H9 (cell line): ENCODE data around the gene SLC24A4. TPM values are rescaled to one million over a fixed set of nuclear protein-coding genes. Genes with fewer than 3 reads are reported as not detected.

Experiments used
- DNase-seq: peaks from one replicate; pipeline ENCODE4 v3.0.0-alpha.2; 2017
- H2AFZ ChIP-seq: one replicate; pipeline ENCODE4 v1.6.1; 2013; ENCODE audit warnings: mild to moderate bottlenecking, low read length, control low read depth, moderate library complexity
- H2AK5ac ChIP-seq: 2 replicates; pipeline ENCODE4 v1.6.1; 2013; ENCODE audit warnings: low read length, control low read depth, mixed read lengths; ENCODE audit not compliant: insufficient read length
- H2BK120ac ChIP-seq: one replicate; pipeline ENCODE4 v1.6.1; 2013; ENCODE audit warnings: low read depth, mild to moderate bottlenecking, low read length, control low read depth, inconsistent platforms; ENCODE audit not compliant: poor library complexity, severe bottlenecking
- H2BK12ac ChIP-seq: 2 replicates; pipeline ENCODE4 v1.6.1; 2013; ENCODE audit warnings: low read length, control low read depth, mixed read lengths, low read depth; ENCODE audit not compliant: insufficient read length
- H2BK15ac ChIP-seq: 2 replicates; pipeline ENCODE4 v1.6.1; 2013; ENCODE audit warnings: low read depth, low read length, control low read depth
- H2BK20ac ChIP-seq: one replicate; pipeline ENCODE4 v1.6.1; 2013; ENCODE audit warnings: low read depth, mild to moderate bottlenecking, low read length, control low read depth, inconsistent platforms; ENCODE audit not compliant: poor library complexity, severe bottlenecking
- H2BK5ac ChIP-seq: 2 replicates; pipeline ENCODE4 v1.6.1; 2013; ENCODE audit warnings: low read length, control low read depth, mixed read lengths; ENCODE audit not compliant: insufficient read length
- H3K14ac ChIP-seq: 2 replicates; pipeline ENCODE4 v1.6.1; 2013; ENCODE audit warnings: low read length, control low read depth; ENCODE audit not compliant: insufficient read depth
- H3K18ac ChIP-seq: 2 replicates; pipeline ENCODE4 v1.6.1; 2013; ENCODE audit warnings: low read depth, mild to moderate bottlenecking, mixed read lengths, low read length, control low read depth; ENCODE audit not compliant: insufficient read length
- H3K23ac ChIP-seq: 2 replicates; pipeline ENCODE4 v1.6.1; 2013; ENCODE audit warnings: low read length, control low read depth, mixed read lengths, low read depth; ENCODE audit not compliant: insufficient read length
- H3K23me2 ChIP-seq: 2 replicates; pipeline ENCODE4 v1.6.1; 2013; ENCODE audit warnings: low read depth, mild to moderate bottlenecking, mixed read lengths, low read length, control low read depth; ENCODE audit not compliant: insufficient read length, poor library complexity, severe bottlenecking
- H3K27ac ChIP-seq: 2 replicates; pipeline ENCODE4 v1.5.1; 2013; ENCODE audit warnings: low read length, control low read depth, mixed read lengths, low read depth; ENCODE audit not compliant: insufficient read length
- H3K27me3 ChIP-seq: 2 replicates; pipeline ENCODE4 v1.6.1; 2013; ENCODE audit warnings: low read length, control low read depth, inconsistent platforms; ENCODE audit not compliant: insufficient read depth
- H3K4ac ChIP-seq: 2 replicates; pipeline ENCODE4 v1.6.1; 2013; ENCODE audit warnings: low read depth, mild to moderate bottlenecking, control low read depth, inconsistent platforms, low read length, moderate library complexity
- H3K4me1 ChIP-seq: 2 replicates; pipeline ENCODE4 v1.6.1; 2013; ENCODE audit warnings: low read length, control low read depth, inconsistent platforms; ENCODE audit not compliant: insufficient read depth
- H3K4me2 ChIP-seq: 2 replicates; pipeline ENCODE4 v1.6.1; 2013; ENCODE audit warnings: low read length, control low read depth, mixed read lengths; ENCODE audit not compliant: insufficient read length, insufficient read depth
- H3K56ac ChIP-seq: 2 replicates; pipeline ENCODE4 v1.6.1; 2013; ENCODE audit warnings: low read depth, mild to moderate bottlenecking, mixed read lengths, low read length, control low read depth; ENCODE audit not compliant: insufficient read length
- H3K79me1 ChIP-seq: 2 replicates; pipeline ENCODE4 v1.6.1; 2013; ENCODE audit warnings: low read depth, mild to moderate bottlenecking, moderate library complexity, low read length, control low read depth, inconsistent platforms; ENCODE audit not compliant: insufficient read depth, poor library complexity, severe bottlenecking
- H3K79me2 ChIP-seq: 2 replicates; pipeline ENCODE4 v1.6.1; 2013; ENCODE audit warnings: low read length, control low read depth, inconsistent platforms; ENCODE audit not compliant: insufficient read depth
- H3K9ac ChIP-seq: 2 replicates; pipeline ENCODE4 v1.6.1; 2013; ENCODE audit warnings: low read length, control low read depth, mixed read lengths; ENCODE audit not compliant: insufficient read length; ENCODE audit errors: extremely low read depth
- H3K9me3 ChIP-seq: one replicate; pipeline ENCODE4 v1.6.1; 2013; ENCODE audit warnings: low read depth, low read length, inconsistent platforms; ENCODE audit not compliant: control insufficient read depth
- H3T11ph ChIP-seq: one replicate; pipeline ENCODE4 v1.6.1; 2013; ENCODE audit warnings: mild to moderate bottlenecking, low read length, control low read depth, inconsistent platforms
- H4K20me1 ChIP-seq: one replicate; pipeline ENCODE4 v1.6.1; 2013; ENCODE audit not compliant: control insufficient read depth, insufficient read length, insufficient read depth
- H4K5ac ChIP-seq: 2 replicates; pipeline ENCODE4 v1.6.1; 2013; ENCODE audit warnings: low read depth, mild to moderate bottlenecking, mixed read lengths, low read length, control low read depth; ENCODE audit not compliant: insufficient read length
- H4K8ac ChIP-seq: replicated peaks from 2 replicates; pipeline ENCODE4 v1.6.1; 2013; ENCODE audit warnings: low read length, control low read depth, mixed read lengths, low read depth; ENCODE audit not compliant: insufficient read length
- H4K91ac ChIP-seq: 2 replicates; pipeline ENCODE4 v1.6.1; 2013; ENCODE audit warnings: low read depth, mild to moderate bottlenecking, moderate library complexity, mixed read lengths, low read length, control low read depth; ENCODE audit not compliant: insufficient read length
- H3K27ac Mint-ChIP-seq, 3 experiments: 2 replicates in 2 of 3; 3 replicates in 1 of 3; pipeline ENCODE4 v1.8.0; 2020 to 2021; ENCODE audit warnings: mixed read lengths in 3 of 3, mild to moderate bottlenecking in 1 of 3, moderate library complexity in 1 of 3
- H3K27me3 Mint-ChIP-seq: 2 replicates; pipeline ENCODE4 v1.8.0; 2021; ENCODE audit warnings: low read depth, mild to moderate bottlenecking, moderate library complexity, mixed read lengths
- H3K36me3 Mint-ChIP-seq, 3 experiments: 2 replicates in 2 of 3; 3 replicates in 1 of 3; pipeline ENCODE4 v1.8.0; 2020 to 2021; ENCODE audit warnings: low read depth in 3 of 3, mixed read lengths in 3 of 3; ENCODE audit not compliant: insufficient read depth in 1 of 3
- H3K4me1 Mint-ChIP-seq, 2 experiments: 2 replicates each; pipeline ENCODE4 v1.8.0; 2020; ENCODE audit warnings: mixed read lengths in 2 of 2
- H3K4me3 Mint-ChIP-seq, 2 experiments: 2 replicates in 1 of 2; 3 replicates in 1 of 2; pipeline ENCODE4 v1.8.0; 2020 to 2021; ENCODE audit warnings: mild to moderate bottlenecking in 2 of 2, mixed read lengths in 2 of 2, moderate library complexity in 1 of 2
- H3K9me3 Mint-ChIP-seq, 2 experiments: 2 replicates in 1 of 2; 3 replicates in 1 of 2; pipeline ENCODE4 v1.8.0; 2020; ENCODE audit warnings: mild to moderate bottlenecking in 2 of 2, mixed read lengths in 2 of 2, moderate library complexity in 1 of 2
- CTCF ChIP-seq: fragments of 200-600 bp; sonication (generic); conservative IDR thresholded peaks from 3 replicates; pipeline ENCODE4 v1.8.0; 2021; ENCODE audit warnings: antibody characterized with exemption, mild to moderate bottlenecking
- WGBS: extraction: QIAGEN DNeasy Blood & Tissue Kit; methylation state at CpG from one replicate; pipeline ENCODE4 v1.1.7; 2013; ENCODE audit warnings: missing lambda C conversion rate, low lambda C conversion rate, mixed read lengths; ENCODE audit not compliant: insufficient read length; ENCODE audit errors: extremely low coverage; 5-methylcytosine and 5-hydroxymethylcytosine counted together
- total RNA-seq: library from RNA; stranded (reverse); gene quantifications from 2 replicates; pipeline ENCODE4 v1.2.1, GENCODE V29; 2021

SLC24A4 gene
- total RNA-seq, 1 experiment from 2014 or later = 0.24 TPM

GRCh38 chr14:92524602-92525185, 201.7 kb downstream of the SLC24A4 start:
- no peaks in the 10 kb centered on the region for H3K9me3 ChIP-seq
- H3K27ac ChIP-seq = no peak overlapping the region
- H3K4ac ChIP-seq = no peak overlapping the region
- no peak overlapping the region for H2BK20ac ChIP-seq
- no peaks in the 10 kb centered on the region for H3K79me2 ChIP-seq
- H3K56ac ChIP-seq = no peak overlapping the region
- no peaks in the 10 kb centered on the region for H3K23me2 ChIP-seq
- H3K18ac ChIP-seq = no peak overlapping the region
- no peak overlapping the region; the same call in 1 of the 2 replicates for H3K14ac ChIP-seq
- Mint-ChIP-seq H3K9me3 (no peaks in the 10 kb centered on the region), H3K4me3 (no peak overlapping the region), H3K4me1 (no peaks in the 10 kb centered on the region), H3K36me3 (no peaks in the 10 kb centered on the region), H3K27ac (no peak overlapping the region; a peak in 1 of 7 replicates), H3K27me3 (peaks cover 3% of the 10 kb centered on the region)
- H3K4me2 ChIP-seq = no peak overlapping the region
- H2BK15ac ChIP-seq = no peak overlapping the region
- H4K91ac ChIP-seq = no peak overlapping the region
- H3K27me3 ChIP-seq = no peaks in the 10 kb centered on the region
- TF ChIP-seq CTCF = no peak
- no peak for DNase-seq
- H2BK120ac ChIP-seq = no peak overlapping the region
- H4K20me1 ChIP-seq = no peaks in the 10 kb centered on the region
- no peak overlapping the region for H3K23ac ChIP-seq
- H2BK12ac ChIP-seq = no peak overlapping the region
- peaks cover 2% of the 10 kb centered on the region; the same call in 1 of the 2 replicates for H3K4me1 ChIP-seq
- no peak overlapping the region for H3K9ac ChIP-seq
- no peak overlapping the region for H2AK5ac ChIP-seq
- no peak overlapping the region for H2BK5ac ChIP-seq
- H4K5ac ChIP-seq = no peak overlapping the region
- no CpG with 5 or more reads among the region's 10 CpGs for WGBS
- H3K79me1 ChIP-seq = no peaks in the 10 kb centered on the region
- no peak overlapping the region for H2AFZ ChIP-seq
- H3T11ph ChIP-seq = no peak overlapping the region
- H4K8ac ChIP-seq = no peak overlapping the region
